PFSK-1 (cell line): Measurements from ENCODE around the gene CLCN2.

Experiments
- FOXP2 ChIP-seq: optimal IDR thresholded peaks from 2 replicates; pipeline ENCODE3; 2011; ENCODE audit warnings: borderline replicate concordance, control low read depth, inconsistent platforms; ENCODE audit not compliant: insufficient read depth; ENCODE audit errors: extremely low read length, extremely low read depth
- POLR2AphosphoS5 ChIP-seq: IDR thresholded peaks from 2 replicates; pipeline ENCODE4 v1.6.1; 2012; ENCODE audit warnings: low read depth, mild to moderate bottlenecking, control low read depth, low read length, moderate library complexity
- REST ChIP-seq, 2 experiments: IDR thresholded peaks; 2 replicates each; pipeline versions ENCODE4 v1.6.1 to v1.8.0; 2011 to 2012; ENCODE audit warnings: low read depth in 2 of 2, low read length in 2 of 2, control low read depth in 1 of 2, inconsistent platforms in 1 of 2, mild to moderate bottlenecking in 1 of 2, moderate library complexity in 1 of 2; ENCODE audit not compliant: insufficient read depth in 1 of 2
- SIN3A ChIP-seq: IDR thresholded peaks from 2 replicates; pipeline ENCODE4 v1.6.1; 2012; ENCODE audit warnings: mild to moderate bottlenecking, low read length, moderate library complexity, borderline replicate concordance; ENCODE audit not compliant: insufficient read depth
- TAF1 ChIP-seq: IDR thresholded peaks from 2 replicates; pipeline ENCODE4 v1.6.1; 2012; ENCODE audit warnings: low read length, control low read depth, borderline replicate concordance; ENCODE audit not compliant: insufficient read depth

- no peak for TF ChIP-seq REST (IDR thresholded peaks at IDR 0.05; ENCODE audit: insufficient read depth in 1 of 2, low read depth in 2 of 2, low read length in 2 of 2)
- no peak for TF ChIP-seq POLR2AphosphoS5
- no peak for TF ChIP-seq SIN3A
- no peak for TF ChIP-seq TAF1
- TF ChIP-seq FOXP2 = no peak
These were observed 23.4 kb downstream of the CLCN2 start for GRCh38 chr3:184337981-184338380.
